Measurements from ENCODE around the gene PDIA4.
"Not testable (repeated sequence)": the region's sequence is repeated elsewhere in the genome, so short reads cannot be mapped to it uniquely, and the experiment has no call there.

The PDIA4 gene

DNA sequence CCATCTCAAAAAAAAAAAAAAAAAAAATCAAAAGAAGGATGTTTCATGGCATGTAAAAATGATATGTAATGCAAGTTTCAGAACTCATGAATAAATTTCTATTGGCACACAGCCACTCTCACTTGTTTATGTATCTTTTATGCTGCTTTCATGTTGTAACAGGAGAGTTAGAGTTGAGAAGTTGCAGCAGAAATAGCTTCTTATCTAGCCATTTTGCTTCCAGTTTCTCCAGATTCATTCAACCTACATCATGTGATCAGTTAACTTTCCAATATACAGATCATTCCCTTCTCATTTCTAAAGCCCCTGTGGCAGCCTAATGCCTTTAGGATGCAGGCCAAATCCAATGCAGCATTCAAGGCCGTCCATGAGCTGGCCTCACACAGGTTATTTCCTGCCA lies 31.9 kb upstream of the PDIA4 start:
- no peak for DNase-seq (ENCODE audit: low spot score in 2 of 2)
- H3K27me3 Mint-ChIP-seq = no peaks in the 10 kb centered on the region
- ATAC-seq (replicated peaks; ENCODE audit: extremely low read depth, poor library complexity, severe bottlenecking) = no peak
- H3K36me3 Mint-ChIP-seq (ENCODE audit: insufficient read depth) = peaks cover 1% of the 10 kb centered on the region
- H3K27ac Mint-ChIP-seq (ENCODE audit: low read depth) = no peak overlapping the region
- H3K9me3 Mint-ChIP-seq = no peaks in the 10 kb centered on the region
- H3K4me3 Mint-ChIP-seq = no peak overlapping the region
- peaks cover 6% of the 10 kb centered on the region for H3K4me1 Mint-ChIP-seq

DNA sequence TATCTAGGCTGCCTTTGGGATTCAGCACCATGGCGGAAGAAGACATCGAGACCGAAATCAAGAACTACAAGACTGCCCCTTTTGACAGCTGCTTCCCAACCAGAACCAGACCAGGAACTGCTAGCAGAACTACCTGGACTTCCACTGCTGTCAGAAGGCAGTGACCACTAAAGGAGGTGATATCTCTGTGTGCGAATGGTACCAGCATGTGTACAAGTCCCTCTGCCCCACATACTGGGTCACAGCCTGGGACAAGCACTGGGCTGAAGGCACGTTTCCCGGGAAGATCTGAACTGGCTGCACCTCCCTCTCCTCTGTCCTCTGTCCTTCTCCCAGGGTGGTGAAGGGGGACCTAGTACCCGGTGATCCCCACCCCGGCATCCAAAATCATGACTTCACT lies 25.6 kb upstream of the PDIA4 start:
- Mint-ChIP-seq H3K4me1 (no peaks in the 10 kb centered on the region), H3K4me3 (no peak overlapping the region), H3K9me3 (no peaks in the 10 kb centered on the region), H3K36me3 (ENCODE audit: insufficient read depth) (peaks cover 1% of the 10 kb centered on the region), H3K27me3 (peaks cover 9% of the 10 kb centered on the region), H3K27ac (ENCODE audit: low read depth) (no peak overlapping the region)
- ATAC-seq (replicated peaks; ENCODE audit: extremely low read depth, poor library complexity, severe bottlenecking) (no peak), DNase-seq (ENCODE audit: low spot score in 2 of 2) (no peak)

DNA sequence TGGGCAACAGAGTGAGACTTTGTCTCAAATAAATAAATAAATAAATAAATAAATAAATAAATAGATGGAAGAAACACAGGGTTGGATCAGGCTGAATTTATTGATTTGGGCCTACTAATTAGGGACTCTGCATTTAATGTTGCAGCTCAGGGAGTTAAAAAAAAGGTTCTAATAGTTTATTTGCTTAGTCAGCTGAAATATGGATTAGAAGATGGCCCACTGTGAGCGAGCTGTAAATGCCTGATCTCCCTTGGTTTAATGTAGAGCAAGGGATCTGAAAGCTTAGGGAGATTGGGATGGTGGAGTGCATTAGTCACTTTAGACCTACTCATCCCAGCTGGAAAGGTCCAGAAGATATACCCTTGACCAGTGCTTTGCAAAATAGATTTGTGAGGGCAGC lies 25.1 kb upstream of the PDIA4 start:
- peaks cover 1% of the 10 kb centered on the region for H3K36me3 Mint-ChIP-seq (ENCODE audit: insufficient read depth)
- H3K9me3 Mint-ChIP-seq = no peaks in the 10 kb centered on the region
- no peak overlapping the region for H3K27ac Mint-ChIP-seq (ENCODE audit: low read depth)
- ATAC-seq (replicated peaks; ENCODE audit: extremely low read depth, poor library complexity, severe bottlenecking) (no peak), DNase-seq (ENCODE audit: low spot score in 2 of 2) (no peak)
- no peak overlapping the region for H3K4me3 Mint-ChIP-seq
- H3K27me3 Mint-ChIP-seq = peaks cover 9% of the 10 kb centered on the region
- no peaks in the 10 kb centered on the region for H3K4me1 Mint-ChIP-seq

DNA sequence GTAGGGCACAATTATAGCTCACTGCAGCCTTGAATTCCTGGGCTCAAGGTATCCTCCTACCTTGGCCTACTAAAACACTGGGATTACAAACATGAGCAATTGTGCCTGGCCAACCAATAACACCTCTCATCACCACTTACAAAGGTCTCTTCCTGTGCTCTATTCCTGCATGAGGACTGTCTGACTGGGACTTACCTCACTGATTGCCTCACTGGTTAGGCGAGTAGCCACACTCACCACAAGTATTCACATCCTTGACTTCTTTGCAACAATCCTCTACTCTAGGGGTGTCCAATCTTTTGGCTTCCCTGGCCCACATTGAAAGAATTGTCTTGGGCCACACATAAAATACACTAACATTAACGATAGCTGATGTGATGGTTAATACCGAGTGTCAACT lies 22.6 kb upstream of the PDIA4 start:
- ATAC-seq (replicated peaks; ENCODE audit: extremely low read depth, poor library complexity, severe bottlenecking) (no peak), DNase-seq (ENCODE audit: low spot score in 2 of 2) (no peak)
- Mint-ChIP-seq H3K27me3 (peaks cover 9% of the 10 kb centered on the region), H3K4me3 (no peak overlapping the region), H3K4me1 (no peaks in the 10 kb centered on the region), H3K9me3 (no peaks in the 10 kb centered on the region), H3K36me3 (ENCODE audit: insufficient read depth) (no peaks in the 10 kb centered on the region), H3K27ac (ENCODE audit: low read depth) (no peak overlapping the region)

DNA sequence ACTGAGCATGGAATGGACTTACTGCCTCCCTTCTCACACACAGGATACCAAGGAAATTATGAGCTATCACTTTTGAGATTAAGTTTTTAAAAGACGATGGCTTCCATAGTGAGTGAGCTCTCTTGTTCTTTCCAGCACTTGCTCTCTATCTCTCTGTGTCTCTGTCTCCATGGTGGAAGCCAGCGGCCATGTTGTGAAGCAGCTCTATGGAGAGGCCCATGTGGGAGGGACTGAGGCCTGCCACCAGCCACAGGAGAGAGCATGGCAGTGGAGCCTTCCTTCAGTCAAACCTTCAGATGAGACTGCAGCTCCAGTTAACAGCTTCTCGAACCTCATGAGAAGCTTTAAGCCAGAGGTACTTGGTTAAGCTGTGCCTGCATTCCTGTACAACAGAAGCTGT lies 20.5 kb upstream of the PDIA4 start:
- H3K36me3 Mint-ChIP-seq (ENCODE audit: insufficient read depth) = no peaks in the 10 kb centered on the region
- no peak overlapping the region for H3K27ac Mint-ChIP-seq (ENCODE audit: low read depth)
- no peaks in the 10 kb centered on the region for H3K9me3 Mint-ChIP-seq
- no peak for ATAC-seq (replicated peaks; ENCODE audit: extremely low read depth, poor library complexity, severe bottlenecking)
- H3K4me1 Mint-ChIP-seq = no peaks in the 10 kb centered on the region
- H3K4me3 Mint-ChIP-seq = no peak overlapping the region
- DNase-seq (ENCODE audit: low spot score in 2 of 2) = no peak
- H3K27me3 Mint-ChIP-seq = peaks cover 9% of the 10 kb centered on the region

DNA sequence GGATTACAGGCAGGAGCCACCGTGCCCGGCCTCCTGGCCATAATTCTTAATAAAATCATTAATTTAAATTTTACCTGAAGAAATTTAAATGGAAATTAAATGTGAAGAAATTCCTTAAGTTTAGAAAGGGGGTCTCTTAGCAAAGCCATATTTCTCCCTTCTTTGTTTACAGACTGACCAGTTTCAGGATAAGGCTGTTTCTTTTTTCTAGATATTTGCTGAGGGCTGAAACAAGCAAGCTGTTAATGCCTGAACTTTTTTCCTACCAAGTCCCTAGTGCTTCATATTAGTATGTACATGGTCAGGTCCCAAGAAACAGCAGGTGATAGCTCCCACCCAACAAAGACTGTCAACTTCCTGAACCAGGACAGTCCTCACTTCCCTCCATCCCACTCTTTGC lies 18.1 kb upstream of the PDIA4 start:
- no peak overlapping the region for H3K4me3 Mint-ChIP-seq
- H3K27ac Mint-ChIP-seq (ENCODE audit: low read depth) = no peak overlapping the region
- DNase-seq (ENCODE audit: low spot score in 2 of 2) = no peak
- no peak for ATAC-seq (replicated peaks; ENCODE audit: extremely low read depth, poor library complexity, severe bottlenecking)
- H3K27me3 Mint-ChIP-seq = no peaks in the 10 kb centered on the region
- H3K4me1 Mint-ChIP-seq = no peaks in the 10 kb centered on the region
- no peaks in the 10 kb centered on the region for H3K9me3 Mint-ChIP-seq
- H3K36me3 Mint-ChIP-seq (ENCODE audit: insufficient read depth) = no peaks in the 10 kb centered on the region

DNA sequence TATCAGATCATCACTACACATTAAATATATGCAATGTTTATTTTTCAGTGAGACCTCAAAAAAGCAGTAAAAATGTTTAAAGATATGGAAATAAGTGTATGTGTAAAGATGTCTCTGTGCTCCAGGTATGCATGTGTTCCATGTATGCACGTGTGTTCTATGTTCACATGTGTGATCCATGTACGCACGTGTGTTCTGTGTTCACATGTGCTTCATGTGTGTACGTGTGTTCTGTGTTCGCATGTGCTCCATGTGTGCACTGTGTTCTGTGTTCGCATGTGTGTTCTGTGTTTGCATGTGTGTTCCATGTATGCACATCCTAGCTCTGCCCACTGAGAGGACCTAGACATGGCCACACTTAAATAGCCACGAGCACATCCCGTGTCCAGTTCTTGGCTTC lies 15.6 kb upstream of the PDIA4 start:
- no peak overlapping the region for H3K4me3 Mint-ChIP-seq
- ATAC-seq (replicated peaks; ENCODE audit: extremely low read depth, poor library complexity, severe bottlenecking) = no peak
- H3K27me3 Mint-ChIP-seq = no peaks in the 10 kb centered on the region
- H3K36me3 Mint-ChIP-seq (ENCODE audit: insufficient read depth) = peaks cover 2% of the 10 kb centered on the region
- no peaks in the 10 kb centered on the region for H3K4me1 Mint-ChIP-seq
- H3K27ac Mint-ChIP-seq (ENCODE audit: low read depth) = no peak overlapping the region
- no peaks in the 10 kb centered on the region for H3K9me3 Mint-ChIP-seq
- no peak for DNase-seq (ENCODE audit: low spot score in 2 of 2)

DNA sequence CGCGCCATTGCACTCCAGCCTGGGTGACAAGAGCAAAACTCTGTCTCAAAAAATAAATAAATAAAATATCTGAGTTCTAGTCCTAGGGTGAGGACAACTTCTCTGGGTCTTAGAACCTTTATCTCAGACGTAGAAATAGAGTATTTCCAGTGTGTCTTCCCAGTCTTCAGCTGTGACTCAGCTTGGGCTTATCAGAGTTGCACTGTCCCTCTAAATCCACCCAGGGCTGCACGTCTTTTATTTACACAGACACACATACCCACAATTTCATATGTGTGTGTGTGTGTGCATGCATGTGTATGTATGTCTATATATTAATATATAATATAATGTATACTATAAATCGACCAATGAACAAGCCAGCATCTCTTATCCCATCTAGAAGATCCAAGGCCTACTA lies 13.0 kb upstream of the PDIA4 start:
- Mint-ChIP-seq H3K4me1 (no peaks in the 10 kb centered on the region), H3K27ac (ENCODE audit: low read depth) (no peak overlapping the region), H3K27me3 (peaks cover 16% of the 10 kb centered on the region), H3K36me3 (ENCODE audit: insufficient read depth) (peaks cover 2% of the 10 kb centered on the region), H3K4me3 (no peak overlapping the region), H3K9me3 (no peaks in the 10 kb centered on the region)
- no peak for DNase-seq (ENCODE audit: low spot score in 2 of 2)
- ATAC-seq (replicated peaks; ENCODE audit: extremely low read depth, poor library complexity, severe bottlenecking) = no peak

DNA sequence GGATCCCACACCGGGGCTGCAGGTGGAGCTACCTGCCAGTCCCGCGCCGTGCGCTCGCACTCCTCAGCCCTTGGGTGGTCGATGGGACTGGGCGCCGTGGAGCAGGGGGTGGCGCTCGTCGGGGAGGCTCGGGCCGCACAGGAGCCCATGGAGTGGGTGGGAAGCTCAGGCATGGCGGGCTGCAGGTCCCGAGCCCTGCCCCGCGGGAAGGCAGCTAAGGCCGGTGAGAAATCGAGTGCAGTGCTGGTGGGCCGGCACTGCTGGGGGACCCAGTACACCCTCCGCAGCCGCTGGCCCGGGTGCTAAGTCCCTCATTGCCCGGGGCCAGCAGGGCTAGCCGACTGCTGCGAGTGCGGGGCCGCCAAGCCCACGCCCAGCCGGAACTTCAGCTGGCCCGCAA lies 10.3 kb upstream of the PDIA4 start:
- not testable (repeated sequence) for ATAC-seq (replicated peaks; ENCODE audit: extremely low read depth, poor library complexity, severe bottlenecking); H3K9me3 Mint-ChIP-seq; DNase-seq (ENCODE audit: low spot score in 2 of 2); H3K4me3 Mint-ChIP-seq; H3K4me1 Mint-ChIP-seq; H3K27ac Mint-ChIP-seq (ENCODE audit: low read depth); H3K36me3 Mint-ChIP-seq (ENCODE audit: insufficient read depth)
- H3K27me3 Mint-ChIP-seq = peaks cover 16% of the 10 kb centered on the region

DNA sequence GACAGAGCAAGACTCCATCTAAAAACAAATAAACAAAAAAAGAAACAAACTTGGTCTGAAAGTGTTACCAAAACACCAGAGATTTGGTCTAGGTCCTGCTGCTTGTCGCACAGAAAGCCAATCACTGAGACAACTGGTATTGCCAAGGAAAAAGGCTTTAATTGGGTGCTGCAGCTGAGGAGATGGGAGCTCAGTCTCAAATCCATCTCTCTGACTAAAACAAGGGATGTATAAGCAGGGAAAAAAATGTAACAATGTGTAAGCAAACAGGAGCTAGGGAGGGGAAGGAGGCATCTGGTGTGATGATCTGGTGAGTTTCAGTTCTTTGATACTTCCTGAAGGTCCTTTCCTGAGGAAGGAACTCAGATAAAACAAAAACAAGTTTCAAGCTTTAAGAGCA lies 8.4 kb upstream of the PDIA4 start:
- ATAC-seq (replicated peaks; ENCODE audit: extremely low read depth, poor library complexity, severe bottlenecking) (no peak), DNase-seq (ENCODE audit: low spot score in 2 of 2) (no peak)
- H3K27me3 Mint-ChIP-seq = peaks cover 16% of the 10 kb centered on the region
- no peaks in the 10 kb centered on the region for H3K4me1 Mint-ChIP-seq
- H3K9me3 Mint-ChIP-seq = no peaks in the 10 kb centered on the region
- H3K4me3 Mint-ChIP-seq = no peak overlapping the region
- H3K36me3 Mint-ChIP-seq (ENCODE audit: insufficient read depth) = peaks cover 2% of the 10 kb centered on the region
- H3K27ac Mint-ChIP-seq (ENCODE audit: low read depth) = no peak overlapping the region

DNA sequence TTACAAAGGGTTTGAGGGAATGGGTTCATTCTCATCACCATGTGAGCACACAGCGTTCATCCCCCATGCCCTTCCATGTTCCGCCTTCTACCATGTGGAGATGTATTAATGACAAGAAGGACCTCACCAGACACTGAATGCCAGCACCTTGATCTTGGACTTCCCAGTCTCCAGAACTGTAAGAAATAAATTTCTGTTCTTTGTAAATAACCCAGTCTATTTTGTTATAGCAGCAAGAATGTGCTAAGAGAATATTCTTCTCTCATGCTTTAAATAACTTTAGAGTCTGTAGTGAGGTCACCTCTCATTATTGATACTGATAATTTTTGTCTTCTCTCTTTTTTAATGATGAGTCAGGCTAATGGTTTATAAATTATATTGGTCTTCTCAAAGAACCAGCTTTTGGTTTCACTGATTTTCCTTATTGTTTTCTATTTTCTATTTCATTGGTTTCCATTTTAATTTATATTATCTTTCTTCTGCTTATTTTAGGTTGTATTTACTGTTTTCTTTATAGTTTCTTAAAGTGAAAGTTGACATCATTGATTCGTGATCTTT lies 3.1 kb upstream of the PDIA4 start:
- Mint-ChIP-seq H3K27me3 (no peaks in the 10 kb centered on the region), H3K4me1 (peaks cover 28% of the 10 kb centered on the region), H3K27ac (ENCODE audit: low read depth) (no peak overlapping the region), H3K9me3 (no peaks in the 10 kb centered on the region), H3K36me3 (ENCODE audit: insufficient read depth) (peaks cover 8% of the 10 kb centered on the region), H3K4me3 (no peak overlapping the region)
- ATAC-seq (replicated peaks; ENCODE audit: extremely low read depth, poor library complexity, severe bottlenecking) (no peak), DNase-seq (ENCODE audit: low spot score in 2 of 2) (no peak)

DNA sequence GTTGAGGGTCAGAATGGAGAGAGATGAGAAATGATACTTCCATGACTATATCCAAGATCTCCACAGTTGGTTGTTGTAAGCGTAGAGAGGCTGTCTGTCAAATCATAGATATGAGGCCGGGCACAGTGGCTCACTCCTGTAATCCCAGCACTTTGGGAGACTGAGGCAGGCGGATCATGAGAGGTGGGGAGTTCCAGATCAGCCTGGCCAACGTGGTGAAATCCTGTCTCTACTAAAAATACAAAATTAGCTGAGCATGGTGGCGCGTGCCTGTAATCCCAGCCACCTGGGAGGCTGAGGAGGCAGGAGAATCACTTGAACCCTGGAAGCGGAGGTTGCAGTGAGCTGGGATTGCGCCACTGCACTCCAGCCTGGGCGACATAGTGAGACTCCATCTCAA lies 2.1 kb upstream of the PDIA4 start:
- H3K27me3 Mint-ChIP-seq; ATAC-seq (replicated peaks; ENCODE audit: extremely low read depth, poor library complexity, severe bottlenecking); H3K9me3 Mint-ChIP-seq; H3K27ac Mint-ChIP-seq (ENCODE audit: low read depth); H3K4me3 Mint-ChIP-seq; DNase-seq (ENCODE audit: low spot score in 2 of 2): not testable (repeated sequence)
- H3K36me3 Mint-ChIP-seq (ENCODE audit: insufficient read depth) = peaks cover 10% of the 10 kb centered on the region
- H3K4me1 Mint-ChIP-seq = peaks cover 38% of the 10 kb centered on the region

DNA sequence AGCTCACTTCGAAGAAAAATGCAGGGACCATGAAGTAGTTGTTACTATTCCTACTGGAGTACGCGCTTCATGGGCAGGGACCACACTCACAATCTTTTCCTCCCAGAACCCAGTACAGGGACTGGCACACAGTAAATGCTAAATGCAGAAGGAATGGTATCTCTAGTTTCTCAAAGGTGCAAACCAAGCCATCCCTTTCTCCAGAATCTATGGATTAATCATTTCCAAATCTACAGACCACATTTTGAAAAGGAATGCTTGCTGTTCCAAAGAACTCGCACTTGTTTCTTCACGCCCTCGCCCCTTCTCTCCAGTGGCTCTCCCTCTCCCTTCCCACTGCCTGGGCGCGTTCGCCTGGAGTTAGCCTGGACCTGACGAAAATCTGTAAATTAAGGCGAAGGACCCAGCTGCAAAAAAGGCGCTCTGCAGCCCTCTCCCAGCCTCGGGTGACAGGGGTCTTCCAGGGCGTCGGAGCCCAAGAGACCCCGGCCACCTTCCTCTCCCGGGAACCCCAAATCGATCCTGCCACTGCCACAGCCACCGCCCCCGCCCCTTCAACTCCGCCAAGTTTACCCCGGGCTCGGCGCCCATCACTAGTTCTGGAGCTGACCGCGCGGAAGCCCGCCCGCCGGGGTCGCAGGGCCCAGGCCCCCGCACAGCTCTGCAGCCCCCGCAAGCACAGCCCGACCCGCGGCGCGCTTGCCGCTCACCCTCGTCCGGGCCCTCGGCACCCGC lies 527 bp downstream of the PDIA4 start:
- ATAC-seq (replicated peaks; ENCODE audit: extremely low read depth, poor library complexity, severe bottlenecking) (no peak), DNase-seq (ENCODE audit: low spot score in 2 of 2) (no peak)
- Mint-ChIP-seq H3K36me3 (ENCODE audit: insufficient read depth) (peaks cover 14% of the 10 kb centered on the region), H3K4me1 (peaks cover 54% of the 10 kb centered on the region), H3K4me3 (peak overlapping the region; percentile 84), H3K9me3 (no peaks in the 10 kb centered on the region), H3K27me3 (no peaks in the 10 kb centered on the region), H3K27ac (ENCODE audit: low read depth) (peak overlapping the region; percentile 93)
